GM04503 (cell line): ENCODE data around the gene MUC6.

Experiments
- DNase-seq: peaks from one replicate; pipeline ENCODE4 v3.0.0-alpha.2; 2012; ENCODE audit warnings: low read depth

Gene MUC6

GRCh38 chr11:1073261-1073724 lies 36.8 kb upstream of the MUC6 start:
- no peak for DNase-seq

- DNase-seq, result no peak
These were observed 36.3 kb upstream of the MUC6 start for GRCh38 chr11:1072821-1073231.

GRCh38 chr11:1072116-1072820 lies 35.8 kb upstream of the MUC6 start:
- no peak for DNase-seq

DNA sequence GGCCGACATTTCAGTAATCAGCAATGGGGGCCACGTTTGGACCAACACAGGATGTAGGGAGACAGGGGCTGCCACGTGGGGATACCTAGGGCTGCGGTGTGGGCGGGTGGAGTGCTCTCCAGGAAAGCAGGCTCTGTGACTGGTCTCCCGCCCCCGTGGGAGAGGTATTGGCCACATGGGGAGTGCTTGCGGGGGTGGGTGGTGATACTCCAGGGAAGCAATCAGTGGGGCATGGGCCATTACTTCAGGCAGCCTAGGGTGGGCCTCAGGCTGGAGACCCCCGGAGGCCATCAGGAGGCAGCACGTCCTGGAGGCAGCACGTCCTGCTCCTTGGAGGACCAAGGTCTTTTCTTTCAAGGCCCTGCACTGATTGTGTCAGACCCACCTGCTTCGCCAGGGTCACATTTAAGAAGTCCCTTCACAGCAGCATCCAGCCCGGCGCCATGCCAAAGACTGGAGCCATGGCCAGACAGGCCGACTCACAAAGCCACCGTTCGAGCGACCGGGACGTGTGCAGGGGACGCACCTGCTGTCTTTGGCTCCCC lies 35.1 kb upstream of the MUC6 start:
- DNase-seq, result no peak

- DNase-seq, result no peak
These were observed 34.3 kb upstream of the MUC6 start for GRCh38 chr11:1070594-1071462.

- no peak for DNase-seq
These were observed 33.2 kb upstream of the MUC6 start for GRCh38 chr11:1069740-1070139.

DNA sequence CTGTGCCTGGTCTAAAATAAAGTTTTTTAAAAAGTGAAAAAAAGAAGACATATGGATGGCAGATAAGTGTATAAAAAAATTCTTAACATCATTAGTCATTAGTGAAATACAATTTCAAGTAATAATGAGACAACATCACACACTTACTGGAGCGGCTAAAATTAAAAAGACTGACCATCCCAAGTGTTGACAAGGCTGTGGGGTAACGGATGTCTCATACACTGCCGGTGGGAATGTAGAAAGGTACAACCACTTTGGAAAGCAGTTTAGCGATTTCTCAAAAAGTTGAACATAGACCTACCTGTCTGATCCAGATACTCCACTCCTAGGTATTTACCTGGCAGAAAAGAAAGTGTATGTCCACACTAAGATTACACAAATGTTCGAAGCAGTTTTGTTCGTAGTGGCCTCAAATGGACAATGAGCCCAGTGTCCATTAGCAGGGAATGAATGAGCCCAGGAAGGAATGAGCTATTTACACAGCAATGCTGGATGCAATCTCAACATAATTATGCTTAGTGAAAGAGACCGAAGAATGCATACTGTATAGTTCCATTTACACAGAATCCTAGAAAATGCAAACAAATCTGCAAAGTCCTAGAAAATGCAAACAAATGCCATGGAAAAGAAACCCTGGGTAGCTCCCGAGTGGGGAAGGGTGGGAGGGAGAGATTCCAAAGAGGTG lies 31.4 kb upstream of the MUC6 start:
- no peak for DNase-seq

DNA sequence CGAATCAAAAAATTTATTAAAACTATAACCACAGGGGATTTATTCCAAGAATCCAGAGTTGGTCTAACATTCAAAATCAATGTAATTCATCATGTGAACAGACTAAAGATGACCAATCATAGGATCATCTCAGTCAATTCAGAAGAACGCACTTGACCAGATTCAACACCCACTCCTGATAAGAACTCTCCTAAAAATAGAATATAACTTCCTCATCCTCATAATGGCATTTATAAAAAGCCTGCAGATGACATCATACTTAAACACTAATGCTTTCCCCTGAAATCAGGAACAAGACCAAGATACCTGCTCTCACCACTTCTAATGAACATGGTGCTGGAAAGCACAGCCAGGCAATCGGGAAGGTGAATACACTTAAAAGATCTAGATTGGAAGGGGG lies 27.6 kb upstream of the MUC6 start:
- no peak for DNase-seq

GRCh38 chr11:1062075-1062820 lies 25.7 kb upstream of the MUC6 start:
- no peak for DNase-seq

GRCh38 chr11:1060852-1061616 lies 24.5 kb upstream of the MUC6 start:
- DNase-seq, result peak; percentile 58

DNA sequence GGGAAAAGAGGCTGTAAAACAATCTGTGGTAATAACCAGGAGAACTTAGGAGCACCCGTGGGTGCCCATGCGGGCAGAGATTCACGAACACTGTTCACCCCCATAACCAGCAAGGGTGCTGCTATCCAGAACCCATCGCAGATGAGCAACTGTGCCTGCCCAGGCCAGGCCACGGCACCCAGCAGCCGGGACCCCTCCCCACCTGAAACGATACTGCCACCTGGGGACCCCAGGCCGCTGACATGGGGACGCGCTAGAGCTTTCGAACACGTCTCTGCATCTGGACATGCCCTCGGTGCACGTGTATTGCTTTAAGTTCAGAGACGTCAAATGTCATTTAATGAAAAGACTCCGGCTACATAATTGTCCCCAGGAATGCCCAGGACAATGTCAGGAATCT lies 23.9 kb upstream of the MUC6 start:
- DNase-seq, result no peak

- DNase-seq, result no peak
These were observed 23.2 kb upstream of the MUC6 start for GRCh38 chr11:1059759-1060158.

DNA sequence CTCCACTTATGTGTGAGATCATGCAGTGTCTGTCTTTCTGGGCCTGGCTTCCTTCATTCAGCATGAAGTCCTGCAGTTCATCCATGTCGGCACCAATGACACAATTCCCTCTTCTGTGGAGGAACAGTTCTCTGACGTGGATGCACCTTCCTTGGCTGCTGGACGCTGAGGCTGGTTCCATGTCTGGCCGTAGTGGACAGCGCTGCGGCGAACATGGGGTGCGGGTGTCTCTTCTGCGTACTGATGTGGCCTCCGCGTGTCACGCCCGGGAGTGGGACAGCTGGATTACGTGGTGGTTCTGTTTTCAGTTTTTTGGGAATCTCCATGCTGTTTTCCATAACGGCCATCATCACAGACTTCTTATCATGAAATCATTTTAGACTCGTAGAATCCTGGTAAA lies 21.3 kb upstream of the MUC6 start:
- DNase-seq, result no peak

GRCh38 chr11:1055990-1056771 lies 19.7 kb upstream of the MUC6 start:
- DNase-seq, result no peak

- DNase-seq, result no peak
These were observed 18.7 kb upstream of the MUC6 start for GRCh38 chr11:1055109-1055703.

DNA sequence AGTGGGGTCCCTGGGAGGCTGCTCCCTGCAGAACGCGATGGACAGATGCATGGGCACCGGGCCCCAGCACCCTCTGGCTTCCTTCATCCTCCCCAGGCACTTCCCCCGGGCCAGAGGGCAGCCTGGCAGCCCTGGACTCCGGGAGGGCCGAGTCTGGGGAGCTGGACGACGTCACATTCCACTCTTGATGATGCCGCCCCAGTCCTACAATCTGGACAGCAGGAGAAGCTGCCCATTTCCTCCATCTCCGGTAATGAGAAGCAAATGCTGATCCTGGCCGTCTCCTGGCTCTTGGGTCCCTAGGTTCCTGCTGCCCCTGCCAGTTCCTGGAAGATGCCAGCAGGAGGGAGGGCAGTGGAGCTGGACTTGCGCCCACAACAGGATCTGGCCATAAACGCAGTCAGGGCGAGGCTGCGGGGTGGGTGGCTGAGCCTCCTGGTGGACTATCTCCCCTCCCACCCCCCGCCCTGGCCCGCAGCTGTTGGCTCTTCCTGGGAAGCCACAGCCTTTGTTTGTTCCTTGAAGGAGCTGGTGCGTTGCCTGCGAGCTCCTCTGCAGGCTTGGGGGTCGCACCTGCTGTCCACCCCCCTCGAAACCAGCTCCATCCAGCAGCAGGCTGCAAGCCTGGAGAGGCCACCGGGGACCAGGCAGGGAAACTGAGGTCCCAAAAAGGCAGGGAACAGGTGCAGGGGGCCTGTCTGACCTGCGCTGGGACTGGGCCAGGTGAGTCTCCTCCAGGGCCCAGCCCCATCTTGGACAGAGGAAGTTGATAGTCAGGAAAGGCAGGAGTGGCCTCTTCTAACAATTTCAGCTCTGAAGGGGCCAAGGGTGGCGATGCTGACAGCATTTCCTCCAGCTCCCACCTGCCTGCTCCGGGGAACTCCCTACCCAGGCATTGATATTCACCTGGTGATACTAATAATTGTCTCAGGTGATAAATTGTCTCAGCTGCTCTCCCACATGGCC lies 17.9 kb upstream of the MUC6 start:
- no peak for DNase-seq

- no peak for DNase-seq
These were observed 16.8 kb upstream of the MUC6 start for GRCh38 chr11:1053121-1053901.
